GM21423 (cell line): ENCODE data around the gene PHF19.

ENCODE experiments used
- ATAC-seq: cut with Tn5 transposase; IDR thresholded peaks from one replicate; pipeline ENCODE4 v1.9.1; 2021; ENCODE audit warnings: mild to moderate bottlenecking, moderate library complexity; ENCODE audit not compliant: unreplicated experiment

The PHF19 gene

GRCh38 chr9:120855827-120856670 lies 20.9 kb downstream of the PHF19 start:
- no peak for ATAC-seq

GRCh38 chr9:120854596-120855327 lies 22.2 kb downstream of the PHF19 start:
- no peak for ATAC-seq

DNA sequence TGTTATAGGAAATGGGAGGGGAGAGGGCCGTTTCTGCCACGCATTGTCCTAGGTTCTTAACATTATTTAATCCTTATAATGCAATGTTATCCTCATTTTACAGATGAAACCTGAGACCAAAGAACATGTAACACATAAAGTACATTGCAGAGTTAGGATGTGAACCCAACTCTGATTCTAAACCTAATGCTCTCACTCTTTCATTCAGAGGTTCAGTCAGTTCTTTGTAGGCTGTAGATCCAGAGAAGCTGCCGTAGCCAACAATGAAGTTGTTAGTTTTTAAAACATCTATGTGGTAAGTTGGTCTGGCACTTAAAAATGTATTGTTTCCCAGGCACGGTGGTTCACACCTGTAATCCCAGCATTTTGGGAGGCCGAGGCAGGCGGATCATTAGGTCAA lies 23.8 kb downstream of the PHF19 start:
- no peak for ATAC-seq

DNA sequence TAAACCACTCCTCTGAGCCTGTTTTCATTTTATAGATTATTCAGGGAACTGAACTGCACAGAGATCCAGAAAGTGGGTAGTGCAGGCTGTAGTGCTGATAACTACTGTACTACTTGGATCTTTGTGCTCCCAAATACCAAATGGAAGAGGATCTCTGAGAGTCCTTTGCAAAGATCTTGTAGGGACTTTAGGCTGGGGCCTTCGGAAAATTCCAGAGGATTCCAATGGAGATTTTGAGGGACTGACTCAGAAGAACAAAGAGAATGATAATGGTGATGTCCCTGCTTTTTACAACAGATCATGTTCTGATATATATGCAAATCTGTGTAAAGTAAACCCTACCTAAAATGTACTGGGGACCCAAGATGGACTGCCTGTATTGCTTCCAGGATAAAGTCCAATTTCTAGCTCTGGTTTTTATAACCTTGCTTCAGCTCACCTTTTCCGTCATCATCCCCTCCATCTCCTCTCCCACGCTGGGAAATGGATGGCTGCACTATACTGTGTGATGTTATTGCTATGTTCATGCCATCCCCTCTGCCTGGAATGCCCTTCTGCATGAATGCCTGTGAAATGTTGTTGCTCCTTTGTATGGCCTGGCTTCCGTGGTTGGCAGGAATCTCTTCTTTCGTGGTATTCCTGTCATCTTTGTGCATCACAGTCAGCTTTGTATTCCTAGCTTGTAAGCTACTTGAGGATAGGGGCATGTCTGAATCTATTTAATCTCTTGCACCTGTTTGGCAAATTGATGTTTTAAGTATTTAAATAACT lies 24.6 kb downstream of the PHF19 start:
- no peak for ATAC-seq

DNA sequence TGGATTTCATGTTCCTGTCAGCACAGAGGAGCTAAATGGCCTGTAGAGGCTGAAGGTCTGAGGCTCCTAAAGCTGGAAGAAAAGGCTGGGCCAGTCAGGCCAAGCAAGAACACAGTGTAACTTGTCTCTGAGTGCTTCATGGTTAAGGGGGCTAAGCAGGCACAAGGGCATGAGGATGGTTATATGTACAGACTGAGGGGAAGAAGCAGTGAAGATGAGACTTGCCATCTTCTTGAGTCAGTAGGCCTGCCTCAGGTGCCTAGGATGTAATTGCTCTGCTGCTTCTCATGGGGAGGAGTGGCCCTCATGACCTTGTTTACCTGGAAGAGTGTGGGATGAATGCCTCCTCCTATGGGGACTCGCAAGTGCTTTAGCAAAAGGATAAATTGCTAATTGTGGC lies 25.5 kb downstream of the PHF19 start:
- no peak for ATAC-seq

DNA sequence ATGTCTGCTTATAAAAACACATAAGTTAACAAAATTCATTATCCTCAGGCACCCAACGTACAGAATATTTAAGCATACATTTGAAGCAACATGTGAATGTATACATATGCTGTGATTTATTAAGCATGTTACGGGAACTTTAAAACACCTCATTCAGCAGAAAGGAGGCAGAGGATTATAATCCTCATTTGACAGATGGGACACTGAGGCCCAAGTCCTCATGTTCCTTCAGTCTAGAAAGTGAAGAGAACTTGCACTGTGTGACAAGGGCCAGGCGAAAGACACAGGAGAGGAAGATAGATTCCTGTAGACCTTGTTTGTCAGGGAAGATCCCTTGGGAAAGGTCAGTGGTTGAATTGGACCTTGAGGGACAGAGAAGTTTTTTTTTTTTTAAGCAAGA lies 26.7 kb downstream of the PHF19 start:
- no peak for ATAC-seq

DNA sequence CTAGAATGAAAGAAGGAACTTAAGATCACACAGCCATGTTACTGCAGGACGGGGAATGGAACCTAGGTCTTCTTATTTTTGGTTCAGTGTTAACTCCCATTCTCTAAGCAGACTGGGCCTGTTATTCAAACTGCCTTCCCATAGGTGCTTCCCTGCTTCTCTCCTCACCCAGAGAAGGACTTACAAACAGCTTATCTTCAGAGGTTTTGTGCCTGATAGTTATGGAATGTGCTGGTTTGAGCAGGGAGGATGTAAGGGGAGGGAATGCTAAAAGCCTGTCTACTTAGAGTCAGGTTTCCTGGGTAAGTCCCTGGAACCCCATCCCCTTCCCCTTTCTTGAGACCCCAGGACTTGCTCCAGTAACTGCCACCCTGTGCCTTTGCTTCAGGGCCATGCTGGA lies 30.1 kb downstream of the PHF19 start:
- ATAC-seq: no peak

DNA sequence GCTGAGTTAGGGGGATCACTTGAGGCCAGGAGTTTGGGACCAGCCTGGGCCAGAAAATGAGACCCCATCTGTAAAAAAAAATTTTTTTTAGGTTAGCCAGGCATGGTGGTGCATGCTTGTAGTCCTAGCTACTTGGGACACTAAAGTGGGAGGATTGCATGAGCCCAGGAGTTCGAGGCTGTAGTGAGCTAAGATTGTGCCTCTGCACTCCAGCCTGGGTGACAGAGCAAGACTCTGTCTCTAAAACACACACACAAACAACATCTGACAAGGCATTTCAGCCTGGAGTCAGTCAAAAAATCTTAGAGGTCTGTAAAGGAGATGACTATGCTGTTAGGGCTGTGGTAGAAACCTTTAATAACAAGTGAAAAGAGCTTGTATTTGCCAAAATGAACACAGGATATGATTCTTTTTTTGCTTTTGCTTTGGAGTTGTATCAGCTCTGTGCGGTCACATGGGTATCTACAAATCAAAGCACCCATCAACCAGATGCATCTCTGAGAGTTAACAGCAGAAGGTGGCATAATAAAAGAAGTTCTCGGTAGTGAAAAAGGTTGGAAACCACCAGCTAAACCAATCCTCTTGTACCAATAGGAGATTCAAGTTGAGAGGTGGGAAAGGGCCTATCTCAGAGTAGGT lies 30.6 kb downstream of the PHF19 start:
- ATAC-seq: no peak

- no peak for ATAC-seq
These were observed 31.7 kb downstream of the PHF19 start for GRCh38 chr9:120845255-120845654.

DNA sequence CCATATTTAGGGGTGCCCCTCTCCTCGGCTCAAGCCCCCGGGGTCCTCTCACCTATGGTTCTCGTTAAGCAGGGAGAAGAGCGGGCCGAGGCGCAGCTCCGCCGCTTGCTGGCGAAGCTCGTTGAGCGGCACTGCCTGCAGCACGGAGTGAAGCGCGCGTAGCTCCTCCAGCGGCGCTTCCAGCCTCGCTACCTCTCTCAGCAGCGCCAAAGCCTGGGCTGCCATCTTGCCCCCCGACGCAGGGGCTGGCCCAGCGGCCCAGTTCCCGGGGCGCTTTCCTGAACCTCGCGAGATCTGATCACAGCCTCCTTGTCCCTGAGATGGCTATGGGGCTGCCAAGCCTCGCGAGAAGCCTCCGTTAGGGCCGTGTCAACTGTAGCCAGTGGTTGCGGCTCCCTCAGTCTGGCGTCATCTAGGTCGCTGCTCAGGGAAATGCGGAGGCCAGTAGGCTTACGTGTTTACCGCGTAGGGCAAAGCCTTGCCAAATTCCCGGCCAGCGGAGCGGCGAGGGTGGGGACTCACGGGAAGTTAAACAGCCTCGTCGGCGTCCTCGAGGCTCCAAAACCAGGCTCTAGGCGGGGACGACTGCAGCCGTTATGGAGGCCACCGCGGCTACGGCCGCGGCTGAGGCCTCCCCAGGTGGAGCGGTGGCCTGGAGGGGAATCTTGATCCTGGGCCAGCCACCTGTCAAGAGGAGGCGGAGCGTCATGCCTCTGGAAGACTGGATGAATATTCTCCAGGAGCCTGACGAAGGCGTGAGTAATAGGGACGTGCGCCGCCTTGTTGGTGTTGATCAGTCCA lies 34.1 kb downstream of the PHF19 start, which contains the start of gene PSMD5:
TSS of gene PSMD5 (minus strand) at position 238 of the 801 bp plus-strand sequence. CDS start at position 225, 13 bp downstream.
- ATAC-seq: peak; percentile 99

- ATAC-seq: peak; percentile 8
These were observed 34.9 kb downstream of the PHF19 start for GRCh38 chr9:120841930-120842684.

DNA sequence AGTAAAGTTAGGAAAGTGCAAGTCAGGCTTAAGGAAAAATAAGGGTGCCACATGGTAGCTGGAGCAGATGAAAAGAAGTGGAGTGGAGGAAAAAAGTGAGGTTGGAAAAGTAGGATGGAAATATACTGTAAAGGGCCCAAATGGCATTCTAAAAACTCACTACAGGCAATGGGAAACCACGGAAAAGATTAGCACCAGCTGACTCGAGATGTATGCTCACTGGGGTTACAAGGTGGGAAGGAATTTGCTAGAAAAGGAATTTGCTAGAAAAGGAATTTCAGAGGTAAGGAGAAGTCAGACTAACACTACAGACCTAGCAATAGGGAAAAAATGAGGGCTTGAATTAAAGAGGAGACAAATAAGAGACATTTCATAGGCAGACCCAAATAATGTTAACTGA lies 37.8 kb downstream of the PHF19 start:
- no peak for ATAC-seq

DNA sequence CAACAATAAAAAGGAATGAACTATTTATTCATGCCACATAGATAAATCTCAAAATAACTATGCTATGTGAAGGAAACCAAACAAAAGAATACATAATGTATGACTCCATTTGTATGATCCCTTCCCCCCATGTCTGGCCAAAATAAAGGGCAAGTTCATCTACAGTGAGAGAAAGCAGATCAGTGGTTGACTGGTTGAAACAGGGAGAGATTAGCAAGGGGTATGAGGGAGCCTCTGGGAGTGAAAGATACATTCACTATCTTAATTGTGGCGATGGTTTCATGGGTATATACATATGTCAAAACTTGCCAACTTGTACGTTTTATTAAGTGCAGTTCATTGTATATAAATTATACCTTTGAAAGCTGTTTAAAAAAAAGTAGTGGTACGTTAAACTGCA lies 39.1 kb downstream of the PHF19 start:
- ATAC-seq: no peak

DNA sequence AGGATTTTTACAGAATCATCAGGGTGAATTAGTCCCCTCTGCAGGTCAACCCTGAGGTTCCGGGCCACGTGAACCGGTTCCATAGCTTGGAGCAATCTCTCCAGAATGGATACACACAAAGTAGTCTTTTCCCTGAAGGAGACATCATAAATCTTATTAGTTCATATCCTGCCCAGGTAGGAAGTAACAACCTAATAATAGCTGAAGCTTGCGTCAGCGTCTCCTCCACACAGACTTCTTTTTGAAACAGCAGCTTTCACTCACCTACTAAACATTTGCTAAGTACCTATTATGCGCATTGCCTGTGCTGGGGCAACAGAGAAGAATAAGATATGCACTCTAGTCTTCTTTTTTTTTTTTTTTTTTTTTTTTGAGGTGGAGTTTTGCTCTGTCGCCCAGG lies 43.7 kb downstream of the PHF19 start:
- no peak for ATAC-seq

DNA sequence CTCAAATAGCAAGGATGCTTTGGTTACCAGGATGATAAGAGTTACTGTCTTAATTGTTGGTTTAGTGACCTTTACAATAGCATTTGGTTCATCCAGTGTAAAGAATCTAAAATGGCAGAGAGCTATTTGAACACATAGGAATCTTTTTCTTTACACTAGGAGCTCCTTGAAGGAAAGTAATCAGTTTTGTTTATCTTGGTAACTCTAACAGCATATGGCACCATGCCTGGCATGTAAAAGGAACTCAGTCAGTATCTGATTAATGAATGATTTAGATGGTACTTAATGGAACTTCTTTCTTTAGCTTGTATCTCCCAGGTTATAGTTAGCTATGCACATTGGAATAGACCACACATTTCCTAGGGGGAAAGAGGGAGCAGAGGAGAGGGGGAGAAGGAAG lies 44.2 kb downstream of the PHF19 start:
- no peak for ATAC-seq

GRCh38 chr9:120830865-120831264 lies 46.1 kb downstream of the PHF19 start:
- no peak for ATAC-seq

DNA sequence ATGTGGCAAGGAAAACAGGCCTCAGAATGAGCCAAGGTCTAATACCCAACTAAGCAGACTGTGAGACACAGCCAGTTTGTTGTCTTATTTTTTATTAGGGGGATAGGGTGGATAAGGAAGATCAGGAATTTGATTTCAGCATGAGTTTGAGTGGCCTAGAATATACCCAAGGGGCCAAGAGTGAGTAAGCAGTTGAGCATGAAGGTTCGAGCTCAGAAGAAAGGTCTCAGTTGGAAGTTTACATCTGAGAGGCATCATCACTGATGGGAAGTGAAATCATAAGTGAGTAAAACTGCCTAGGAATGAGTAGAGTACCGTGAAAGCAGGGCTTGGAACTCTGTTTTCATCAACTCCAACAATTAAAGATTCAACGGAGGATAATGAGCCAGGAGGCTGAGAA lies 46.8 kb downstream of the PHF19 start:
- ATAC-seq: no peak

DNA sequence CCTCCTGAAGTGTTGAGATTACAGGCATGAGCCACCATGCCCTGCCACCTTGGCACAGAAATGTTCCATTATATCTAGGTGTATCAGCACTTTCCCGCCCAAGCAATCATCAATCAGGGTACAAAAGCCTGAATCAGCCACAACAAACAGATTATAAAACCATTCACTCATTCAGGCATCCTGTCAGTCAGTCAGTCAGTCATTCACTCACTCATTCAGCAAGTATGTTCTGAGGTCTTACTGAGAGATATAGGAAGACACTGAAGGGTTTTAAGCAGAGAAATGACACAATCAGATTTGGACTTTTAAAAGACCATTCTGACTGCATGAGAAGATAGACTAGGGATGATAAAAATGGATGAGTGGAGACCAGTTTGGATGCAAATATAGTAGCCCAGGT lies 47.3 kb downstream of the PHF19 start:
- no peak for ATAC-seq

GRCh38 chr9:120820095-120820494 lies 56.9 kb downstream of the PHF19 start:
- ATAC-seq: no peak
